H1 (cell line): ENCODE data around the gene NUMB.

ENCODE experiments used
- ATF3 ChIP-seq: IDR thresholded peaks from 2 replicates; pipeline ENCODE4 v1.6.1; 2011; ENCODE audit warnings: low read depth, mild to moderate bottlenecking, low read length; ENCODE audit not compliant: insufficient read depth
- CTCF ChIP-seq, 3 experiments: IDR thresholded peaks; 1 replicate in 2 of 3; 2 replicates in 1 of 3; pipeline versions ENCODE4 v1.5.1 to v1.6.1; 2011; ENCODE audit warnings: low read length in 3 of 3, mild to moderate bottlenecking in 3 of 3, inconsistent platforms in 2 of 3, low read depth in 1 of 3, moderate library complexity in 1 of 3; ENCODE audit not compliant: insufficient read depth in 1 of 3; ENCODE audit errors: control extremely low read depth in 1 of 3
- JUN ChIP-seq: IDR thresholded peaks from 2 replicates; pipeline ENCODE4 v1.6.1; 2011; ENCODE audit warnings: low read depth, mild to moderate bottlenecking, improper control_type of control experiment, low read length
- POLR2A ChIP-seq, 2 experiments: IDR thresholded peaks; 1 replicate in 1 of 2; 2 replicates in 1 of 2; pipeline ENCODE4 v1.6.1; 2011; ENCODE audit warnings: low read depth in 2 of 2, low read length in 2 of 2, mild to moderate bottlenecking in 2 of 2; ENCODE audit errors: control extremely low read depth in 1 of 2
- POLR2AphosphoS5 ChIP-seq: IDR thresholded peaks from 2 replicates; pipeline ENCODE4 v1.6.1; 2011; ENCODE audit warnings: low read depth, low read length
- RXRA ChIP-seq: IDR thresholded peaks from 2 replicates; pipeline ENCODE4 v1.6.1; 2011; ENCODE audit warnings: low read depth, mild to moderate bottlenecking, low read length, moderate library complexity; ENCODE audit not compliant: insufficient read depth
- SIN3A ChIP-seq, 2 experiments: IDR thresholded peaks in 1 of 2; conservative IDR thresholded peaks in 1 of 2; 2 replicates each; pipeline ENCODE4 v1.6.1; 2011 to 2012; ENCODE audit warnings: low read length in 2 of 2, improper control_type of control experiment in 1 of 2, low read depth in 1 of 2, mild to moderate bottlenecking in 1 of 2
- SP1 ChIP-seq: IDR thresholded peaks from 2 replicates; pipeline ENCODE4 v1.6.1; 2011; ENCODE audit warnings: low read depth, low read length
- SRF ChIP-seq: IDR thresholded peaks from 2 replicates; pipeline ENCODE4 v1.6.1; 2011; ENCODE audit warnings: mild to moderate bottlenecking, low read depth, low read length, moderate library complexity
- TAF1 ChIP-seq: IDR thresholded peaks from 2 replicates; pipeline ENCODE4 v1.6.1; 2011; ENCODE audit warnings: mild to moderate bottlenecking, low read depth, low read length
- TCF12 ChIP-seq: IDR thresholded peaks from 2 replicates; pipeline ENCODE4 v1.6.1; 2011; ENCODE audit warnings: low read depth, mild to moderate bottlenecking, low read length
- ZNF274 ChIP-seq: IDR thresholded peaks from 2 replicates; pipeline ENCODE4 v1.7.0; 2012; ENCODE audit warnings: low read length, borderline replicate concordance; ENCODE audit errors: extremely low read depth

- TF ChIP-seq POLR2AphosphoS5 = no peak
- TF ChIP-seq ZNF274 = no peak
- no peak for TF ChIP-seq ATF3
- TF ChIP-seq CTCF (IDR thresholded peaks at IDR 0.05; ENCODE audit: control extremely low read depth in 1 of 3, insufficient read depth in 1 of 3, low read depth in 1 of 3, low read length in 3 of 3) = no peak
- no peak for TF ChIP-seq JUN
- TF ChIP-seq POLR2A (IDR thresholded peaks at IDR 0.05; ENCODE audit: control extremely low read depth in 1 of 2, low read depth in 2 of 2, low read length in 2 of 2) = no peak
- TF ChIP-seq SIN3A (conservative IDR thresholded peaks at IDR 0.05 in 1 of 2, IDR thresholded peaks at IDR 0.05 in 1 of 2; ENCODE audit: low read depth in 1 of 2, low read length in 2 of 2) = no peak
- no peak for TF ChIP-seq TAF1
- no peak for TF ChIP-seq TCF12
- no peak for TF ChIP-seq RXRA
- no peak for TF ChIP-seq SRF
- no peak for TF ChIP-seq SP1
Measured at GRCh38 chr14:73372529-73372928, 85.8 kb downstream of the NUMB start.
